GM19438 (cell line): ENCODE data around the gene CPSF3.

Source experiments
- ATAC-seq: cut with Tn5 transposase; IDR thresholded peaks from one replicate; pipeline ENCODE4 v1.9.1; 2021; ENCODE audit warnings: low read depth; ENCODE audit not compliant: unreplicated experiment

Gene CPSF3

GRCh38 chr2:9416962-9417316, 6.5 kb upstream of the CPSF3 start:
- ATAC-seq = no peak

GRCh38 chr2:9417725-9418124, 5.7 kb upstream of the CPSF3 start:
- no peak for ATAC-seq

- no peak for ATAC-seq
These were observed 4.7 kb upstream of the CPSF3 start for GRCh38 chr2:9418746-9419145.

- ATAC-seq = no peak
These were observed 3.9 kb upstream of the CPSF3 start for GRCh38 chr2:9419541-9419940.

DNA sequence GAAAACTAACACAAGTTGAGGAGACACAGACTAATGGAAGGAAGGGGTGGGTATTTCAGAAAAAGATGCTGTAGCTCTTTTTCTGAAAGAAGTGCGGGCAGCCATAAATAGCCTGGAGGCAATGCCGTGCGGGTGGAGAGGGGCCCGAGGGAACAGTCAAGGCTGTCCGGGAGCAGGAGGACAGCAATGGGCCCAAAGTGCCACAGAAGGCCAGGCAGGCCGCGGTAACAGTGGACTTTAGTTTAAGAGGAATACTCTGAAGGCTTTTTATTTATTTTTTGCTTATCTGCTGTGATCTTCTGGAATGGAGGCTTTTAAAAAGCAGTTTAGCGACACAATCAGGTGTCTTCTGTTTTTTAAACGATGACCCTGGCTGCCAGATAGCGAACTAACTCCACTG, 3.0 kb upstream of the CPSF3 start:
- no peak for ATAC-seq

DNA sequence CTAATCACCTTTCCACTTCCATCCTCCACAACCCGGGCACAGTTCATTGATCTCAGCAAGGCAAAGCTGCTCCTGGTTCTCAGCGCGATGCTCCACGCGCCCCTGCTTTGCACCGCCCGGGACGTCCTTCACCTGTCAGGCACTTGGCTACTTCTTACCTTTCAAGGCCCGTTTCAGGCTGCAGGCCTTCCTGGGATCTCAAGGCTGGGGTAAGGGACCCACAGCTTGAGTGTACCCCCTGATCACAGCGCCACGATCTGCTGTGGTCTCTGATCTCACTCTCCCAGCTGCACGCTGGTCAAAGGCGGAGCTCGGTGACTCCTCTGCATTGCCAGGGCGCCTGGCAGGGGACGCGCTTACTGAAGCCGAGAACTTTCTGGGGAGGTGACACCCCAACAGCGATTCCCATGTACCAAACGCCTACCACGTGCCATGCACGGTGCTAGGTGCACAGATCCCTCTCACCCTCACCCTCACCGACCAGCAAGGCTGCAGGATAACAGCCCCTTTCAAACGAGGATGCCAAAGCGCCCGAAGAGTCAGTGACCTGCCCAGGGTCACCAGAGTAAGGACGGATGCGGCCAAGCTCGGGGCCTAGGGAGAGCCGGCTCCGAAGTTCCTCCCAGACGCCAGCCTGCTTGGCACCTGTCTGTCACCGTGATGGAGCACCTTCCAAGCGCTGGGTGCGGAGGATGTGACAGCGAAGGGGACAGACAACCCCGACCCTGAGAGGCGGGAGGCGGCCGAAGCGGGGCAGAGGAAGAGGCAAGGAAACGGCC, 944 bp upstream of the CPSF3 start:
- peak; percentile 31 for ATAC-seq

GRCh38 chr2:9423922-9424272, 443 bp downstream of the CPSF3 start:
- ATAC-seq = peak; percentile 10

- ATAC-seq = no peak
These were observed 1.2 kb downstream of the CPSF3 start for GRCh38 chr2:9424447-9425164.

DNA sequence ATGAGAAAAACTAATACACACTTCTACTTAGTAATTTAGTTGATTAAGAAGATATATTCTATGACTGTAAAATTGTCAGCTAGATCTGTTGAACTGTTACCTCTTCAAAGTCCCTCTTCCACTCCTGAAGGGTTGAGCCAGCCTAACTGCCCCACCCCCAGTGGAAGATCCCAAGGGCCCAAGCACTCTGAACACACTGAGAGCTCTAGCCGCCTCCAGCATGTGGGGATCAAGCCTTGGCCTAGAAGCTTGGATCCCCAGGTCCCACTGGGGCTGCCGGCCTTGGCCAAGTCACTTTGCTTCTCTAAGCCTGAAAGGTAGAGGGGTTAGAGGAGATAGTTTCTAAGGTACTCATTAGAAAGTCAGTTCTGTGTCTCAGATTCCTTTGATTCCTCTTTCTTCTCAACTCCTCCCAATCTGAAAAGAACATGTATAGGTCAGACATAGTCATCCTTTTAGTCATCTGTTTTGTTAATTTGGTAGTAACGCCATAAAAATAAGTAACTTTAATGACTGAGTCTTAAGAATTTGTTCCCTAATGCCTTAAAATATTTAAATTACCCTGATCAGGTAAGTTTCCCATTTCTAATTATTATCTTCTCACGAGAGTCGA, 5.6 kb downstream of the CPSF3 start:
- ATAC-seq = no peak

DNA sequence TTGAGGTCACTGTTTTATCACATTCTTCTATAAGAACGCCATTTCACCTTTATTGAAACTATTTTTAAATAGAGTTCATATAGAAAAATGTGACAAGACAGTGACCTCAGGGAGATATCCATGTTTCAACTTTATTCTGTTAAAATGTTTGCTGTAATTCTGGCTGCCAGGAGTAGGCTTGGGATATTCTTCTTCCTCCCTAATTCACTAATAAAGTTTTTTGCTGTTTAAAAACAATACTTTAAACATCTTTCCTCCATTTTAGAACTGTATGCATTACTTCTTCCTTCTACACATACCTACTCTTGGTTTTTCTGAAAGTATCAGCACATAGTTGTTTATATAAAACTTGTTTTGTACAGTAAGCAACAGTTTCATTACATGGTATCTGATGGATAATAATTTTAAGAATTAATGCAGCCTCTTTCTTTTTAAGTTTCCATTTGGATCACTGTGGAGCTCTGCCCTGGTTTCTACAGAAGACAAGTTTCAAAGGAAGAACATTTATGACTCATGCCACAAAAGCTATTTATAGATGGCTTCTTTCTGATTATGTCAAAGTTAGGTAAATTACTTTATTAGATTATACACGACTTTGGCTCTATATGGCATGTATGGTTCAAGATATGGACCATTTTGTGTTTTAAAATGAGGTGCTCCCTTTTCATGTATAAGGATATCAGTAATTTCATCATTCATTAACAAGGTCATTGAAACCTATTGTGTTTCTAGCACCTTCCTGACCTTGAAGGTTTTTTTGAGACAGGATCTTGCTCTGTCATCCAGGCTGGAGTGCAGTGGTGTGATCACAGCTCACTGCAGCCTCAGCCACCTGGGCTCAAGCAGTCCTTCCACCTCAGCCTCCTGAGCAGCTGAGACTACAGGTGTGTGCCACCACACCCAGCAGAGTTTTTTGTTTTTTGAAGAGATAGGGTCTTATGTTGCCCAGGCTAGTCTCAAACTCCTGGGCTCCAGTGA, 7.2 kb downstream of the CPSF3 start:
- no peak for ATAC-seq

GRCh38 chr2:9434489-9434888, 11.0 kb downstream of the CPSF3 start:
- ATAC-seq = no peak

GRCh38 chr2:9439536-9439935, 16.1 kb downstream of the CPSF3 start:
- ATAC-seq = no peak

DNA sequence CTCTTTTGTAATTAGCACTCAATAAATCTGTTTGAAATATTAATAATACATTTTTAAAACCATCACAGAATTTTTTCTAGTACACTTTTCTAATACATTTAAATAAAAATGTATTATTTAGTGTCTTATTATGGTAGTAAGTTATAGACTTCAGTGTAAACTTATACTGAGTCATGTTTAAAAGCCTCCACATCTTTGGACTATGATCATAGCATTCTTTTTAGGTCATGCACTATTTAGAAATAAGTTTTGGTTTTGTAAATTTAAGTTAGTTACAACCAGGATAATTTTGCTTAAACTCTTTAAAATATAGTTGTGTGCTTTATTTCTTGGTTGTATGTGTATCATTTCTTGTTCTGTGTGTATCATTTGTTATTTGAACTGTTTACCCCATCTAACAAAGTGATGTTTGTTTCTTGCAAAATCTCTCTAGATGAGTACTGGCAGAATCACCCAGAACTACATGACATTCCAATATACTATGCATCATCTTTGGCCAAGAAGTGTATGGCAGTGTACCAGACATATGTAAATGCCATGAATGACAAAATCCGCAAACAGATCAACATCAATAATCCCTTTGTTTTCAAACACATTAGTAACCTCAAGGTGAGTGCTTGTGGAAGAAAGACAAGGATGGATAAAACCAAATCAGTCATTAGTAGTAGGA, 16.7 kb downstream of the CPSF3 start:
- no peak for ATAC-seq

GRCh38 chr2:9441556-9441955, 18.1 kb downstream of the CPSF3 start:
- no peak for ATAC-seq

GRCh38 chr2:9443526-9443925, 20.1 kb downstream of the CPSF3 start:
- no peak for ATAC-seq

DNA sequence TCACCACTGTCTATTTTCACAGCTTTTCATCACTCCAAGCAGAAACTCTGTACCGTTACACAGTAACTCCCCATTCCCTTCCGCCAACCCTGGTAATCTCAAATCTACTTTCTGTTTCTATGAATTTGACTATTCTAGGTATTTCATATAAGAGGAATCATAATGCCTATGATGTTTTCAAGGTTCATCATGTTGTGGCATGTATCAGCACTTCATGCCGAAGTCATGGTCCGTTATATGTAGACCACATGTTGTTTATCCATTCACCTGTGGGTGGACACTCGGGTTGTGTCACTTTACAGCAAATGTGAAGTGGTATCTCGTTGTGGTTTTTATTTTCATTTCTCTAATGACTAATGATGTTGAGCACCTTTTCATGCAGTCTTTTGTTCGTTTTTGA, 21.6 kb downstream of the CPSF3 start:
- no peak for ATAC-seq

- ATAC-seq = no peak
These were observed 27.8 kb downstream of the CPSF3 start for GRCh38 chr2:9451231-9451630.

GRCh38 chr2:9460441-9461017, 37.1 kb downstream of the CPSF3 start:
- ATAC-seq = no peak

- no peak for ATAC-seq
These were observed 37.6 kb downstream of the CPSF3 start for GRCh38 chr2:9461079-9461478.

DNA sequence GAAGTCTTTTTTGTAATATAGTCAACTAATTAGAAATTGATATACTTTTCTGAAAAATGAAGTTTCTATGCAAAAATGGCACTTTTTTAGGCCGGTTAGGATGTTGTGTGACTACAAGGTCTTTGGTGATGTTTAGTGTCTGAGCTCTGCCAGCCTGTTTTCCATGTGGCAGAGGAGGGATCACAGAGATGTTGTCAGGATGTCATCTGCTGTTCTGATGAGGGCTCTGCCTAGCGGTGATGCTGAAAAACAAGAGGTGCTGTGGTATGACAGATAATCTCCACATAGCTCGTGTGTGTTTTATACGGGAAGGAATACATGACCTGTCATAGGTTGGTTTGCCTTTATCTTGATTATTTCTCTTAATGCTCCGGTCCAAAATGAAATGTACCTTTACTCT, 38.9 kb downstream of the CPSF3 start:
- ATAC-seq = no peak
